ENCODE results near the gene DCTN2. TPM values are rescaled to one million over a fixed set of nuclear protein-coding genes. Genes with fewer than 3 reads are reported as not detected.

Gene DCTN2
- total and polyA plus RNA-seq, 2 donors (not counting 3 experiments of a cell fraction or from before 2014, with no cell fraction given) = 146 to 161 TPM

DNA sequence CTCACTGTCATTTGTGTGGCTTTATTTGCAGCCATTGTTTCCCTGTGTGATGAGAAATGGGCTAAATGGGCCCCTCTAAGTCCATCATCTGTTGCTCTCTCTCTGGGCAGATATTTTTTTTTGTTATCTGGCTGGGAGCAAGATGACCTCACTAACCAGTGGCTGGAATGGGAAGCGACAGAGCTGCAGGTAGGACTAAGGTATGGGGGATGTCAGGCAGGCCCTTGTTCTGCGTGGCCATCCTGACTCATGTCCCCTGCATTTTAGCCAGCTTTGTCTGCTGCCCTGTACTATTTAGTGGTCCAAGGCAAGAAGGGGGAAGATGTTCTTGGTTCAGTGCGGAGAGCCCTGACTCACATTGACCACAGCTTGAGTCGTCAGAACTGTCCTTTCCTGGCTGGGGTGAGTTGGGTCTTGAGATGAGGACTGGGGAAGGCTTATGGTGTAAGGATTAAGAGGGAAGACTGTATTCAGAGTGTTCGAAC lies 57.8 kb downstream of the DCTN2 start:
- Histone ChIP-seq H3K9me1 (replicated peaks; ENCODE audit: control insufficient read depth, extremely low read depth, insufficient read depth, low read length) (no peaks in the 10 kb centered on the region), H3K27me3 (ENCODE audit: control insufficient read depth in 2 of 2, insufficient read depth in 2 of 2, low read length in 2 of 2) (no peaks in the 10 kb centered on the region), H3K9me3 (replicated peaks; ENCODE audit: control insufficient read depth, insufficient read depth, low read length) (no peaks in the 10 kb centered on the region), H3K79me2 (ENCODE audit: control insufficient read depth, insufficient read depth, low read length) (peaks cover 23% of the 10 kb centered on the region), H3K27ac (ENCODE audit: insufficient read depth, low read depth, low read length) (no peak overlapping the region), H3K36me3 (ENCODE audit: control insufficient read depth in 2 of 2, extremely low read depth in 1 of 2, insufficient read depth in 2 of 2, low read length in 2 of 2) (peaks cover 10 to 18% of the 10 kb centered on the region in 2 experiments), H3K4me3 (replicated peaks in 1 of 3; ENCODE audit: insufficient read depth in 1 of 3, low read depth in 1 of 3, low read length in 3 of 3) (peak overlapping the region in 1 of 3 experiments; percentile 94), H2AFZ (ENCODE audit: low read depth, low read length) (no peak overlapping the region), H4K20me1 (replicated peaks; ENCODE audit: control insufficient read depth, extremely low read depth, insufficient read depth, low read length) (no peaks in the 10 kb centered on the region), H3K4me1 (ENCODE audit: control insufficient read depth, extremely low read depth, insufficient read depth, low read length) (peaks cover 9% of the 10 kb centered on the region), H3K4me2 (ENCODE audit: insufficient read depth, low read length) (peak overlapping the region; percentile 87), H3K9ac (replicated peaks; ENCODE audit: extremely low read depth, insufficient read depth, low read length) (no peak overlapping the region)
- dilution Hi-C loops (cut with MboI; ENCODE audit: extremely low pct_ligation_motif_present, low sequenced_read_pairs) = no loop called here
- FAIRE-seq (no peak), DNase-seq (ENCODE audit: low read depth, low spot score) (no peak)
- intact Hi-C loops (cut with micrococcal nuclease) = loop anchor here (2.0 to 5.0 kb wide), 2 partner anchors 33 to 58 kb away; partner anchors contain the start of genes DCTN2, DDIT3 and MBD6
- POLR2A ChIA-PET = interaction anchor here (0.7 kb wide), 1 partner anchor 14 kb away, joined by 3 read pairs; no protein-coding TSS in a partner anchor
- CTCF ChIA-PET = interaction anchor here (1.1 kb wide), 1 partner anchor 8 kb away, joined by 3 read pairs; no protein-coding TSS in a partner anchor
- TF ChIP-seq MAX (IDR thresholded peaks at IDR 0.05; ENCODE audit: insufficient read depth, insufficient read length) = no peak
- TF ChIP-seq FOS (IDR thresholded peaks at IDR 0.05; ENCODE audit: borderline replicate concordance, insufficient read depth, low read length) = no peak
- TF ChIP-seq GATA2 (IDR thresholded peaks at IDR 0.05; ENCODE audit: insufficient read depth, insufficient read length, low read depth, low read length) = no peak
- BruUV-seq (replicated peaks) = no TSS peak

- Histone ChIP-seq H3K9me1 (replicated peaks; ENCODE audit: control insufficient read depth, extremely low read depth, insufficient read depth, low read length) (no peaks in the 10 kb centered on the region), H4K20me1 (replicated peaks; ENCODE audit: control insufficient read depth, extremely low read depth, insufficient read depth, low read length) (no peaks in the 10 kb centered on the region), H3K27me3 (ENCODE audit: control insufficient read depth in 2 of 2, insufficient read depth in 2 of 2, low read length in 2 of 2) (no peaks in the 10 kb centered on the region), H3K4me3 (replicated peaks in 1 of 3; ENCODE audit: insufficient read depth in 1 of 3, low read depth in 1 of 3, low read length in 3 of 3) (peak overlapping the region; percentile 60 to 99 (median 94)), H2AFZ (ENCODE audit: low read depth, low read length) (peak overlapping the region; percentile 77), H3K9ac (replicated peaks; ENCODE audit: extremely low read depth, insufficient read depth, low read length) (peak overlapping the region; percentile 91), H3K36me3 (ENCODE audit: control insufficient read depth in 2 of 2, extremely low read depth in 1 of 2, insufficient read depth in 2 of 2, low read length in 2 of 2) (peaks cover 10 to 18% of the 10 kb centered on the region in 2 experiments), H3K27ac (ENCODE audit: insufficient read depth, low read depth, low read length) (peak overlapping the region; percentile 48), H3K4me1 (ENCODE audit: control insufficient read depth, extremely low read depth, insufficient read depth, low read length) (peaks cover 9% of the 10 kb centered on the region), H3K9me3 (replicated peaks; ENCODE audit: control insufficient read depth, insufficient read depth, low read length) (no peaks in the 10 kb centered on the region), H3K4me2 (ENCODE audit: insufficient read depth, low read length) (peak overlapping the region; percentile 87), H3K79me2 (ENCODE audit: control insufficient read depth, insufficient read depth, low read length) (peaks cover 23% of the 10 kb centered on the region)
- dilution Hi-C loops (cut with MboI; ENCODE audit: extremely low pct_ligation_motif_present, low sequenced_read_pairs) = no loop called here
- intact Hi-C loops (cut with micrococcal nuclease) = loop anchor here (1.0 to 5.0 kb wide), 3 partner anchors 29 to 58 kb away; partner anchors contain the start of genes DCTN2, DDIT3, GLI1 and MBD6
- peak; percentile 38 for DNase-seq (ENCODE audit: low read depth, low spot score)
- BruUV-seq (replicated peaks) = TSS peak; percentile 40
- no peak for FAIRE-seq
- TF ChIP-seq EZH2 (IDR thresholded peaks at IDR 0.05; ENCODE audit: borderline replicate concordance, low read depth, low read length, severe bottlenecking) (no peak), FOS (IDR thresholded peaks at IDR 0.05; ENCODE audit: borderline replicate concordance, insufficient read depth, low read length) (no peak), MAX (IDR thresholded peaks at IDR 0.05; ENCODE audit: insufficient read depth, insufficient read length) (no peak), POLR2A (IDR thresholded peaks at IDR 0.05; ENCODE audit: low read depth, low read length) (no peak), MYC (IDR thresholded peaks at IDR 0.05; ENCODE audit: low read depth, low read length) (no peak), POLR2AphosphoS5 (IDR thresholded peaks at IDR 0.05; ENCODE audit: insufficient read depth, low read depth, low read length) (no peak), GATA2 (IDR thresholded peaks at IDR 0.05; ENCODE audit: insufficient read depth, insufficient read length, low read depth, low read length) (no peak), JUN (IDR thresholded peaks at IDR 0.05; ENCODE audit: borderline replicate concordance, insufficient read depth, insufficient read length, low read depth) (no peak)
- TF ChIP-seq, protein P1, sequence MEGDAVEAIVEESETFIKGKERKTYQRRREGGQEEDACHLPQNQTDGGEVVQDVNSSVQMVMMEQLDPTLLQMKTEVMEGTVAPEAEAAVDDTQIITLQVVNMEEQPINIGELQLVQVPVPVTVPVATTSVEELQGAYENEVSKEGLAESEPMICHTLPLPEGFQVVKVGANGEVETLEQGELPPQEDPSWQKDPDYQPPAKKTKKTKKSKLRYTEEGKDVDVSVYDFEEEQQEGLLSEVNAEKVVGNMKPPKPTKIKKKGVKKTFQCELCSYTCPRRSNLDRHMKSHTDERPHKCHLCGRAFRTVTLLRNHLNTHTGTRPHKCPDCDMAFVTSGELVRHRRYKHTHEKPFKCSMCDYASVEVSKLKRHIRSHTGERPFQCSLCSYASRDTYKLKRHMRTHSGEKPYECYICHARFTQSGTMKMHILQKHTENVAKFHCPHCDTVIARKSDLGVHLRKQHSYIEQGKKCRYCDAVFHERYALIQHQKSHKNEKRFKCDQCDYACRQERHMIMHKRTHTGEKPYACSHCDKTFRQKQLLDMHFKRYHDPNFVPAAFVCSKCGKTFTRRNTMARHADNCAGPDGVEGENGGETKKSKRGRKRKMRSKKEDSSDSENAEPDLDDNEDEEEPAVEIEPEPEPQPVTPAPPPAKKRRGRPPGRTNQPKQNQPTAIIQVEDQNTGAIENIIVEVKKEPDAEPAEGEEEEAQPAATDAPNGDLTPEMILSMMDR (IDR thresholded peaks at IDR 0.05; ENCODE audit: extremely low read depth in 1 of 2, insufficient read depth in 1 of 2, low read depth in 1 of 2, low read length in 2 of 2) = no peak
- ChIA-PET POLR2A (interaction anchor here (0.7 kb wide), 1 partner anchor 15 kb away, joined by 3 read pairs; no protein-coding TSS in a partner anchor), CTCF (interaction anchor here (1.1 kb wide), 2 partner anchors 9 to 13 kb away, joined by 3 read pairs; no protein-coding TSS in a partner anchor)
Measured at GRCh38 chr12:57488402-57489156, 58.4 kb downstream of the DCTN2 start.

All from endothelial cell of umbilical vein (primary cell).